CD14-positive monocyte (primary cell): ENCODE measurements around the gene PLEKHG4. TPM values are rescaled to one million over a fixed set of nuclear protein-coding genes. Genes with fewer than 3 reads are reported as not detected.

Experiments
- DNase-seq, 3 donors: peaks; one replicate each; pipeline ENCODE4 v3.0.0-alpha.2; 2011 to 2022
- H2AFZ ChIP-seq: 2 replicates; pipeline ENCODE4 v1.6.0; 2012; ENCODE audit warnings: mild to moderate bottlenecking, low read depth, low read length, inconsistent platforms; ENCODE audit not compliant: insufficient read depth, poor library complexity, severe bottlenecking
- H3K27ac ChIP-seq, 2 donors: 1 replicate in 1 of 2; 2 replicates in 1 of 2; pipeline ENCODE4 v1.5.1; 2012 to 2013; ENCODE audit warnings: low read length in 2 of 2, control low read depth in 1 of 2, inconsistent platforms in 1 of 2, low read depth in 1 of 2, mild to moderate bottlenecking in 1 of 2
- H3K27me3 ChIP-seq, 2 donors: one replicate each; pipeline versions ENCODE4 v1.6.0 to v1.6.1; 2011 to 2013; ENCODE audit warnings: low read length in 2 of 2; ENCODE audit not compliant: control insufficient read depth in 2 of 2, insufficient read depth in 2 of 2
- H3K36me3 ChIP-seq, 2 donors: replicated peaks in 1 of 2; 1 replicate in 1 of 2; 2 replicates in 1 of 2; pipeline versions ENCODE4 v1.5.1 to v1.6.1; 2012 to 2013; ENCODE audit warnings: low read length in 2 of 2, control low read depth in 1 of 2, inconsistent platforms in 1 of 2, mild to moderate bottlenecking in 1 of 2; ENCODE audit not compliant: insufficient read depth in 2 of 2, control insufficient read depth in 1 of 2
- H3K4me1 ChIP-seq, 2 donors: 1 replicate in 1 of 2; 2 replicates in 1 of 2; pipeline versions ENCODE4 v1.5.1 to v1.6.1; 2012 to 2013; ENCODE audit warnings: low read length in 2 of 2, control low read depth in 1 of 2, inconsistent platforms in 1 of 2, mild to moderate bottlenecking in 1 of 2, moderate library complexity in 1 of 2; ENCODE audit not compliant: insufficient read depth in 2 of 2, control insufficient read depth in 1 of 2
- H3K4me2 ChIP-seq: replicated peaks from 2 replicates; pipeline ENCODE3; 2012; ENCODE audit warnings: low read length, moderate library complexity, mild to moderate bottlenecking; ENCODE audit not compliant: poor library complexity, severe bottlenecking; ENCODE audit errors: extremely low read depth
- H3K4me3 ChIP-seq, 3 experiments: fragments of 200-600 bp in 1 of 3; sonication (generic) in 1 of 3; replicated peaks in 1 of 3; 1 replicate in 2 of 3; 2 replicates in 1 of 3; pipeline ENCODE4 v1.5.1; 2011 to 2013; ENCODE audit warnings: low read length in 3 of 3, mild to moderate bottlenecking in 3 of 3, control low read depth in 2 of 3, low read depth in 2 of 3, inconsistent platforms in 1 of 3, moderate library complexity in 1 of 3
- H3K79me2 ChIP-seq: 2 replicates; pipeline ENCODE4 v1.6.0; 2012; ENCODE audit warnings: mild to moderate bottlenecking, control low read depth, inconsistent platforms, low read length, moderate library complexity; ENCODE audit not compliant: insufficient read depth
- H3K9ac ChIP-seq: 2 replicates; pipeline ENCODE4 v1.6.0; 2017; ENCODE audit warnings: low read length, mild to moderate bottlenecking; ENCODE audit not compliant: insufficient read depth, poor library complexity, severe bottlenecking
- H3K9me3 ChIP-seq, 2 donors: replicated peaks in 1 of 2; 1 replicate in 1 of 2; 2 replicates in 1 of 2; pipeline versions ENCODE4 v1.5.1 to v1.6.1; 2012 to 2013; ENCODE audit warnings: low read length in 2 of 2, control low read depth in 1 of 2; ENCODE audit not compliant: control insufficient read depth in 1 of 2, insufficient read depth in 1 of 2
- H4K20me1 ChIP-seq: 2 replicates; pipeline ENCODE4 v1.6.0; 2012; ENCODE audit warnings: mild to moderate bottlenecking, low read length, control low read depth, moderate library complexity; ENCODE audit not compliant: insufficient read depth
- H3K27ac Mint-ChIP-seq, 7 donors: one replicate each; pipeline ENCODE4 v1.8.0; 2020; ENCODE audit warnings: mild to moderate bottlenecking in 7 of 7, mixed read lengths in 7 of 7, moderate library complexity in 6 of 7, inconsistent platforms in 2 of 7
- H3K27me3 Mint-ChIP-seq, 3 donors: one replicate each; pipeline ENCODE4 v1.8.0; 2021 to 2022; ENCODE audit warnings: low read depth in 3 of 3, mild to moderate bottlenecking in 3 of 3, mixed read lengths in 3 of 3, moderate library complexity in 3 of 3, inconsistent platforms in 1 of 3
- H3K36me3 Mint-ChIP-seq, 2 donors: one replicate each; pipeline ENCODE4 v1.8.0; 2020; ENCODE audit warnings: mixed read lengths in 2 of 2, inconsistent platforms in 1 of 2, mild to moderate bottlenecking in 1 of 2
- H3K4me1 Mint-ChIP-seq: one replicate; pipeline ENCODE4 v1.8.0; 2020; ENCODE audit warnings: mild to moderate bottlenecking, mixed read lengths
- H3K4me3 Mint-ChIP-seq, 2 donors: one replicate each; pipeline ENCODE4 v1.8.0; 2020; ENCODE audit warnings: mild to moderate bottlenecking in 2 of 2, mixed read lengths in 2 of 2, moderate library complexity in 1 of 2
- H3K9me3 Mint-ChIP-seq, 7 donors: one replicate each; pipeline ENCODE4 v1.8.0; 2020 to 2022; ENCODE audit warnings: mixed read lengths in 7 of 7, mild to moderate bottlenecking in 6 of 7, moderate library complexity in 6 of 7, inconsistent platforms in 2 of 7
- CTCF ChIP-seq: fragments of 200-600 bp; IDR thresholded peaks from one replicate; pipeline ENCODE4 v1.8.0; 2022; ENCODE audit warnings: antibody characterized with exemption, mild to moderate bottlenecking
- WGBS: methylation state at CpG from one replicate; pipeline ENCODE4 v1.1.5; 2013; ENCODE audit warnings: missing lambda C conversion rate; ENCODE audit not compliant: insufficient coverage; 5-methylcytosine and 5-hydroxymethylcytosine counted together
- intact Hi-C, 2 donors: fragments of 100-400 bp; cut with micrococcal nuclease; formaldehyde crosslinking; loops; one replicate each; pipeline versions ENCODE4 v1.15.0 to v1.15.1; 2023
- polyA plus RNA-seq, 3 donors: library from polyadenylated mRNA; depleted of rRNA in 1 of 3; unstranded in 2 of 3; stranded (reverse) in 1 of 3; fragments of 300-500 nt in 2 of 3; fragments of >200 nt in 1 of 3; fragmentation: Illumina TruSeq in 2 of 3; gene quantifications; 1 replicate in 2 of 3; 2 replicates in 1 of 3; pipeline ENCODE4 v1.2.3, GENCODE V29; 2012 to 2021

Gene PLEKHG4
- polyA plus RNA-seq, 3 donors = 0.79 to 3.2 (median 3.0) TPM

DNA sequence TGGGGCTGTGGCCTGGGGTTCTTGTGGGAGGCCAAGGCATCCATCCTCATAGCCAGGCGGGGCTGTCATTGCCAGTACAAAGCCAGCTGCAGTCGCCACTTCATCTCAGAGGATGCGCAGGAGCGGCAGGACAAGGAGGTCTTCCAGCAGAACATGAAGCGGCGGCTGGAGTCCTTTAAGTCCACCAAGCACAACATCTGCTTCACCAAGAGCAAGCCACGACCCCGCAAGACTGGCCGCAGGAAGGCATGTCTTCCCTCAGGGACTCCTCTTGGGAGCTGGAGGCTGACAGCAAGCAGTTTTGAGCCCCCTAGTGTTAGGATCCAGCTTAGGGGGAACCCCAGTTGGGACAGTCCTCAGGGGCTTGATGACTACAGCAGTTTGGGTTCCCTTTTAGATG, 15.1 kb upstream of the PLEKHG4 start:
- Histone ChIP-seq H3K4me1 (no peaks in the 10 kb centered on the region), H3K27me3 (no peaks in the 10 kb centered on the region), H3K4me2 (no peak overlapping the region), H3K4me3 (no peak overlapping the region), H2AFZ (no peak overlapping the region), H3K36me3 (no peaks in the 10 kb centered on the region), H3K27ac (no peak overlapping the region), H3K9ac (no peak overlapping the region), H3K79me2 (no peaks in the 10 kb centered on the region), H3K9me3 (no peaks in the 10 kb centered on the region), H4K20me1 (no peaks in the 10 kb centered on the region)
- no peak for TF ChIP-seq CTCF
- Mint-ChIP-seq H3K27ac (no peak overlapping the region), H3K36me3 (no peaks in the 10 kb centered on the region), H3K4me1 (peaks cover 5% of the 10 kb centered on the region), H3K27me3 (peaks cover 5 to 16% (median 6%) of the 10 kb centered on the region in 3 donors), H3K4me3 (no peak overlapping the region), H3K9me3 (peaks cover 0 to 2% (median 0%) of the 10 kb centered on the region in 7 donors)
- no peak for DNase-seq
- 86% methylated on average over 7 of the region's 9 CpGs for WGBS
- intact Hi-C loops = no loop called here

GRCh38 chr16:67264866-67265265, 14.5 kb upstream of the PLEKHG4 start:
- Mint-ChIP-seq H3K4me1 (peaks cover 5% of the 10 kb centered on the region), H3K36me3 (no peaks in the 10 kb centered on the region), H3K9me3 (peaks cover 0 to 2% (median 0%) of the 10 kb centered on the region in 7 donors), H3K27ac (no peak overlapping the region), H3K4me3 (no peak overlapping the region), H3K27me3 (peaks cover 2 to 16% (median 6%) of the 10 kb centered on the region in 3 donors)
- Histone ChIP-seq H3K27ac (no peak overlapping the region), H3K27me3 (no peaks in the 10 kb centered on the region), H4K20me1 (no peaks in the 10 kb centered on the region), H3K9me3 (no peaks in the 10 kb centered on the region), H3K4me2 (no peak overlapping the region), H3K4me3 (no peak overlapping the region), H2AFZ (no peak overlapping the region), H3K79me2 (no peaks in the 10 kb centered on the region), H3K36me3 (no peaks in the 10 kb centered on the region), H3K9ac (no peak overlapping the region), H3K4me1 (no peaks in the 10 kb centered on the region)
- WGBS = 93% methylated on average over 5 of the region's 5 CpGs
- no peak for DNase-seq
- TF ChIP-seq CTCF = no peak
- intact Hi-C loops = no loop called here
